HUES48 (cell line): Measurements from ENCODE around the gene RNF133.
"Not testable (repeated sequence)": the region's sequence is repeated elsewhere in the genome, so short reads cannot be mapped to it uniquely, and the experiment has no call there.

ENCODE experiments used
- H3K27ac ChIP-seq: one replicate; pipeline ENCODE4 v1.7.0; 2013; ENCODE audit warnings: low read depth, low read length, inconsistent platforms
- H3K27me3 ChIP-seq: 2 replicates; pipeline ENCODE4 v1.6.1; 2013; ENCODE audit warnings: mild to moderate bottlenecking, low read length; ENCODE audit not compliant: control insufficient read depth, insufficient read depth
- H3K36me3 ChIP-seq: 2 replicates; pipeline ENCODE4 v1.6.1; 2013; ENCODE audit warnings: low read length; ENCODE audit not compliant: control insufficient read depth, insufficient read depth
- H3K4me1 ChIP-seq: 2 replicates; pipeline ENCODE4 v1.6.1; 2013; ENCODE audit warnings: mild to moderate bottlenecking, low read length; ENCODE audit not compliant: control insufficient read depth, insufficient read depth
- H3K4me3 ChIP-seq: 2 replicates; pipeline ENCODE4 v1.5.1; 2013; ENCODE audit warnings: mild to moderate bottlenecking, low read depth, low read length
- H3K9ac ChIP-seq: 2 replicates; pipeline ENCODE4 v1.6.1; 2013; ENCODE audit warnings: mild to moderate bottlenecking, low read depth, low read length, moderate library complexity
- H3K9me3 ChIP-seq: 2 replicates; pipeline ENCODE4 v1.6.1; 2013; ENCODE audit warnings: low read length; ENCODE audit not compliant: control insufficient read depth, insufficient read depth

Gene RNF133

GRCh38 chr7:122689346-122690109, 9.4 kb downstream of the RNF133 start:
- H3K9me3 ChIP-seq: peaks cover 13% of the 10 kb centered on the region
- H3K4me3 ChIP-seq: no peak overlapping the region
- H3K4me1 ChIP-seq: peaks cover 25% of the 10 kb centered on the region
- H3K27me3 ChIP-seq: no peaks in the 10 kb centered on the region
- no peaks in the 10 kb centered on the region for H3K36me3 ChIP-seq
- H3K9ac ChIP-seq: no peak overlapping the region
- H3K27ac ChIP-seq: no peak overlapping the region

GRCh38 chr7:122688400-122688998, 10.4 kb downstream of the RNF133 start:
- no peak overlapping the region for H3K27ac ChIP-seq
- H3K4me1 ChIP-seq: peaks cover 25% of the 10 kb centered on the region
- H3K4me3 ChIP-seq: no peak overlapping the region
- no peaks in the 10 kb centered on the region for H3K27me3 ChIP-seq
- peaks cover 13% of the 10 kb centered on the region for H3K9me3 ChIP-seq
- H3K9ac ChIP-seq: no peak overlapping the region
- H3K36me3 ChIP-seq: no peaks in the 10 kb centered on the region

- H3K9ac ChIP-seq: no peak overlapping the region
- H3K27me3 ChIP-seq: no peaks in the 10 kb centered on the region
- no peak overlapping the region for H3K27ac ChIP-seq
- no peaks in the 10 kb centered on the region for H3K9me3 ChIP-seq
- H3K4me1 ChIP-seq: peaks cover 25% of the 10 kb centered on the region
- H3K36me3 ChIP-seq: no peaks in the 10 kb centered on the region
- H3K4me3 ChIP-seq: no peak overlapping the region
These were observed 12.5 kb downstream of the RNF133 start for GRCh38 chr7:122686360-122686878.

- H3K36me3 ChIP-seq: no peaks in the 10 kb centered on the region
- H3K4me1 ChIP-seq: peaks cover 33% of the 10 kb centered on the region
- no peak overlapping the region for H3K9ac ChIP-seq
- no peaks in the 10 kb centered on the region for H3K27me3 ChIP-seq
- H3K4me3 ChIP-seq: no peak overlapping the region
- H3K27ac ChIP-seq: no peak overlapping the region
- no peaks in the 10 kb centered on the region for H3K9me3 ChIP-seq
These were observed 14.4 kb downstream of the RNF133 start for GRCh38 chr7:122684504-122684903.

- no peak overlapping the region for H3K4me3 ChIP-seq
- H3K4me1 ChIP-seq: peaks cover 42% of the 10 kb centered on the region
- H3K9ac ChIP-seq: no peak overlapping the region
- no peak overlapping the region for H3K27ac ChIP-seq
- no peaks in the 10 kb centered on the region for H3K36me3 ChIP-seq
- H3K9me3 ChIP-seq: no peaks in the 10 kb centered on the region
- H3K27me3 ChIP-seq: no peaks in the 10 kb centered on the region
These were observed 15.9 kb downstream of the RNF133 start for GRCh38 chr7:122682815-122683550.

GRCh38 chr7:122681186-122681585, 17.7 kb downstream of the RNF133 start:
- not testable (repeated sequence) for H3K9ac ChIP-seq, H3K27me3 ChIP-seq, H3K9me3 ChIP-seq, H3K27ac ChIP-seq, H3K4me3 ChIP-seq, H3K36me3 ChIP-seq
- H3K4me1 ChIP-seq: peaks cover 46% of the 10 kb centered on the region

- Histone ChIP-seq H3K4me1 (peaks cover 34% of the 10 kb centered on the region), H3K27me3 (no peaks in the 10 kb centered on the region), H3K36me3 (no peaks in the 10 kb centered on the region), H3K9ac (peak overlapping the region; percentile 39), H3K4me3 (no peak overlapping the region), H3K9me3 (no peaks in the 10 kb centered on the region), H3K27ac (peak overlapping the region; percentile 84)
These were observed 19.1 kb downstream of the RNF133 start for GRCh38 chr7:122679813-122680212.

- H3K4me3 ChIP-seq, H3K27me3 ChIP-seq, H3K36me3 ChIP-seq, H3K9me3 ChIP-seq: not testable (repeated sequence)
- Histone ChIP-seq H3K4me1 (peaks cover 34% of the 10 kb centered on the region), H3K9ac (peak overlapping the region; percentile 39; the same call in 1 of the 2 replicates), H3K27ac (peak overlapping the region; percentile 84)
These were observed 19.6 kb downstream of the RNF133 start for GRCh38 chr7:122679269-122679709.

GRCh38 chr7:122677149-122677548, 21.8 kb downstream of the RNF133 start:
- Histone ChIP-seq H3K36me3 (no peaks in the 10 kb centered on the region), H3K9me3 (no peaks in the 10 kb centered on the region; the same call in 1 of the 2 replicates), H3K27ac (no peak overlapping the region), H3K27me3 (no peaks in the 10 kb centered on the region), H3K4me3 (no peak overlapping the region), H3K4me1 (peaks cover 34% of the 10 kb centered on the region), H3K9ac (no peak overlapping the region)

GRCh38 chr7:122676466-122676865, 22.5 kb downstream of the RNF133 start:
- Histone ChIP-seq H3K9ac (no peak overlapping the region), H3K27me3 (no peaks in the 10 kb centered on the region), H3K36me3 (no peaks in the 10 kb centered on the region), H3K4me1 (peaks cover 37% of the 10 kb centered on the region), H3K4me3 (no peak overlapping the region), H3K9me3 (no peaks in the 10 kb centered on the region; the same call in 1 of the 2 replicates), H3K27ac (no peak overlapping the region)
